GM10266 (cell line): Measurements from ENCODE around the gene VPS50.

Experiments
- DNase-seq: peaks from one replicate; pipeline ENCODE4 v3.0.0; 2012; ENCODE audit errors: extremely low spot score
- TF ChIP-seq, protein P1 (sequence below): IDR thresholded peaks from 2 replicates; pipeline ENCODE4 v1.5.1; 2012; ENCODE audit warnings: mild to moderate bottlenecking, low read depth; ENCODE audit not compliant: control insufficient read depth, insufficient read depth; ENCODE audit errors: missing control alignments

Gene VPS50

DNA sequence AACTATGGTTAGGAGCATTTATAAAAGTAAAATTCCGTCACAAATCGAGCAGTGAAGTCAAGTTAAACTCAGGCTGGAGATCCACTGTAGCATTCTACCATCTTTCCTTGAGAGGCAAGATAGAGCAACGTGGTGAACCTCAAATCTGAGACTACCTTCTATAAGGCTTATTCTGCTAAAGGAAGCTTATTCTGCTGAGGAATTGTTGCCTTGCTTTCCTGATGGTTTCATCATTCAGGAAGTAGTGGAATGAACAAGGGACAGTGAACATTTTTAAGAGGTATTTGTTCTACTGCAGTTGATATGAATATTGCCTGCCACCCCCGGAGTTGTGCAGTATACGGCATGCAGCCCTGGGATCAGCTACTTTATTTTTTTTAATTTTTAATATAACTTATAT is 170.8 kb downstream of the VPS50 start:
- TF ChIP-seq, protein P1, sequence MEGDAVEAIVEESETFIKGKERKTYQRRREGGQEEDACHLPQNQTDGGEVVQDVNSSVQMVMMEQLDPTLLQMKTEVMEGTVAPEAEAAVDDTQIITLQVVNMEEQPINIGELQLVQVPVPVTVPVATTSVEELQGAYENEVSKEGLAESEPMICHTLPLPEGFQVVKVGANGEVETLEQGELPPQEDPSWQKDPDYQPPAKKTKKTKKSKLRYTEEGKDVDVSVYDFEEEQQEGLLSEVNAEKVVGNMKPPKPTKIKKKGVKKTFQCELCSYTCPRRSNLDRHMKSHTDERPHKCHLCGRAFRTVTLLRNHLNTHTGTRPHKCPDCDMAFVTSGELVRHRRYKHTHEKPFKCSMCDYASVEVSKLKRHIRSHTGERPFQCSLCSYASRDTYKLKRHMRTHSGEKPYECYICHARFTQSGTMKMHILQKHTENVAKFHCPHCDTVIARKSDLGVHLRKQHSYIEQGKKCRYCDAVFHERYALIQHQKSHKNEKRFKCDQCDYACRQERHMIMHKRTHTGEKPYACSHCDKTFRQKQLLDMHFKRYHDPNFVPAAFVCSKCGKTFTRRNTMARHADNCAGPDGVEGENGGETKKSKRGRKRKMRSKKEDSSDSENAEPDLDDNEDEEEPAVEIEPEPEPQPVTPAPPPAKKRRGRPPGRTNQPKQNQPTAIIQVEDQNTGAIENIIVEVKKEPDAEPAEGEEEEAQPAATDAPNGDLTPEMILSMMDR: no peak
- DNase-seq: no peak

- no peak for DNase-seq
- TF ChIP-seq, protein P1: no peak
Measured at GRCh38 chr7:93407239-93407638, 175.1 kb downstream of the VPS50 start.

- TF ChIP-seq, protein P1: no peak
- DNase-seq: no peak
Measured at GRCh38 chr7:93409324-93409723, 177.2 kb downstream of the VPS50 start.
